Measurements from ENCODE around the gene SPECC1.

DNA sequence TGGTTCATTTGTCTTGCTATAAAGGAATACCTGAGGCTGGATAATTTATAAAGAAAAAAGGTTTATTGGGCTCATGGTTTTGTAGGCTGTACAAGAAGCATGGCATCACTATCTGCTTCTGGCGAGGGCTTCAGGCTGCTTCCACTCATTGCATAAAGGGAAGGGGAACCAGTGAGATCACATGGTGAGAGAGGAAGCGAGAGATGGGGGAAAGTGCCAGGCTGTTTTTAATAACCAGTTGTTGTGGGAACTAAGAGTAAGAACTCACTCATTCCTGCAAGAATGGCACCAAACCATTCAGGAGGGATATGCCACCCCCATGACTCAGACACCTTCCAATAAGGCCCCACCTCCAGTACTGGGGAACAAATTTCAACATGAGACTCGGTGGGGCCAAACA lies 24.3 kb downstream of the SPECC1 start:
- TF ChIP-seq, protein P1, sequence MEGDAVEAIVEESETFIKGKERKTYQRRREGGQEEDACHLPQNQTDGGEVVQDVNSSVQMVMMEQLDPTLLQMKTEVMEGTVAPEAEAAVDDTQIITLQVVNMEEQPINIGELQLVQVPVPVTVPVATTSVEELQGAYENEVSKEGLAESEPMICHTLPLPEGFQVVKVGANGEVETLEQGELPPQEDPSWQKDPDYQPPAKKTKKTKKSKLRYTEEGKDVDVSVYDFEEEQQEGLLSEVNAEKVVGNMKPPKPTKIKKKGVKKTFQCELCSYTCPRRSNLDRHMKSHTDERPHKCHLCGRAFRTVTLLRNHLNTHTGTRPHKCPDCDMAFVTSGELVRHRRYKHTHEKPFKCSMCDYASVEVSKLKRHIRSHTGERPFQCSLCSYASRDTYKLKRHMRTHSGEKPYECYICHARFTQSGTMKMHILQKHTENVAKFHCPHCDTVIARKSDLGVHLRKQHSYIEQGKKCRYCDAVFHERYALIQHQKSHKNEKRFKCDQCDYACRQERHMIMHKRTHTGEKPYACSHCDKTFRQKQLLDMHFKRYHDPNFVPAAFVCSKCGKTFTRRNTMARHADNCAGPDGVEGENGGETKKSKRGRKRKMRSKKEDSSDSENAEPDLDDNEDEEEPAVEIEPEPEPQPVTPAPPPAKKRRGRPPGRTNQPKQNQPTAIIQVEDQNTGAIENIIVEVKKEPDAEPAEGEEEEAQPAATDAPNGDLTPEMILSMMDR (conservative IDR thresholded peaks at IDR 0.05; ENCODE audit: low read depth, low read length): no peak
- TF ChIP-seq POLR2A (IDR thresholded peaks at IDR 0.05; ENCODE audit: low read depth, low read length): no peak

All from IMR-90 (cell line).